Measurements from ENCODE around the gene FOXF2.

FOXF2 gene

DNA sequence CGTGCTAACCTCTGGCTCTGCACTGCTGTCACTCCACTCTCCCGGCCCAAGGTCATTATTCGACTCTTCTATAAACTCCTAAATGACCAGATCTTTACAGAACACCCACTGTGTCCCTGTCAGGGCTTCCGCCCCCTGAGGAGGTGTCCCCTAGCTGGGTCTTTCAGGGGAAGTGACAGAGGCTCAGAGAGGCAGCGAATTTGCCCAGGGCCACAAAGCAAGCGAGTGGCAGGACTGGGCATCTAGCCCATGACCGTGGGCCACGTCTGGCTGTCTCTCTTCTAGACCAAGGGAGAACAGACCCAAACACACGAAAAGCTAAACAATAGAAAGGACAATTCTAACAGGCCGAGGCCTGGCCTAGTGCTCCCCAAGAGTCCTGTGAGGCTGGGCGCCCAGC lies 27.4 kb downstream of the FOXF2 start:
- no peak for DNase-seq (ENCODE audit: low read depth)
- H3K4me3 ChIP-seq (ENCODE audit: control insufficient read depth, low read depth, low read length) = no peak overlapping the region
- no peak for TF ChIP-seq CTCF (IDR thresholded peaks at IDR 0.05; ENCODE audit: control insufficient read depth, insufficient read depth, low read depth, low read length, missing control alignments)

DNA sequence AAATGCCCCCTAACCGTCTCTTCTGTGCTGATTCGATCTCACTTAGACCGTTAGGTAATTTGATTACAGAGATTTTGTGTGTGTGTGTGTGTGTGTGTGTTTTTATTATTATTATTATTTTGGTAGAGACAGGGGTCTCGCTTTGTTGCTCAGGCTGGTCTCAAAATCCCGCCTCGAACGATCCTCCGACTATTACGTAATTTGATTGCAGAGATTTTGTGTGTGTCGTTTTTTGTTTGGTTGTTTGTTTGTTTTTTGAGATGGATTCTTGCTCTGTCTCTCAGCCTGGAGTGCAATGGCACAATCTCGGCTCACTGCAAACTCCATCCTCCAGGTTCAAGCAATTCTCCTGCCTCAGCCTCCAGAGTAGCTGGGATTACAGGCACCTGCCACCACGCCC lies 28.3 kb downstream of the FOXF2 start:
- H3K4me3 ChIP-seq (ENCODE audit: control insufficient read depth, low read depth, low read length) = no peak overlapping the region
- no peak for DNase-seq (ENCODE audit: low read depth)
- no peak for TF ChIP-seq CTCF (IDR thresholded peaks at IDR 0.05; ENCODE audit: control insufficient read depth, insufficient read depth, low read depth, low read length, missing control alignments)

GRCh38 chr6:1418471-1419191 lies 29.3 kb downstream of the FOXF2 start:
- no peak overlapping the region for H3K4me3 ChIP-seq (ENCODE audit: control insufficient read depth, low read depth, low read length)
- DNase-seq (ENCODE audit: low read depth) = no peak
- TF ChIP-seq CTCF (IDR thresholded peaks at IDR 0.05; ENCODE audit: control insufficient read depth, insufficient read depth, low read depth, low read length, missing control alignments) = no peak

- no peak for DNase-seq (ENCODE audit: low read depth)
- TF ChIP-seq CTCF (IDR thresholded peaks at IDR 0.05; ENCODE audit: control insufficient read depth, insufficient read depth, low read depth, low read length, missing control alignments) = no peak
- H3K4me3 ChIP-seq (ENCODE audit: control insufficient read depth, low read depth, low read length) = no peak overlapping the region
Measured at GRCh38 chr6:1420382-1420781, 31.0 kb downstream of the FOXF2 start.

DNA sequence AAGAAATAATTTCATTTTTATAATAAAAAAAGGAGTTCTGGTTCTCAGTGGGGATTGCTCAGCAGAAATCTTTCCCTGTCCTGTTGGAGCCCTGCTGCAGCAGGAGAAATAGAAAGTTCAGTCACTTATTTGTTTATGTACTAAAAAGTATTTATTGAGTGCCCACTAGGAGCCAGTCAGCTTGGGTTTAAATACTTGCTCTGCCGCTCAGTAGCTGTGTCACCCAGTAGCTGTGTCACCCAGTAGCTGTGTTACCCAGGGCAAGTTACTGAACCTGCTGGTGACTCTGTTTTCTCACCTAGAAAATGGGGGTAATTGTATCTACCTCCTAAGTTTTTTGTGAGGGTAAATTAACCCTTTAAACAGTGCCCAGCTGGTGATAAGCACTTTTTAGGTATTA lies 32.9 kb downstream of the FOXF2 start:
- DNase-seq (ENCODE audit: low read depth) = no peak
- no peak overlapping the region for H3K4me3 ChIP-seq (ENCODE audit: control insufficient read depth, low read depth, low read length)
- no peak for TF ChIP-seq CTCF (IDR thresholded peaks at IDR 0.05; ENCODE audit: control insufficient read depth, insufficient read depth, low read depth, low read length, missing control alignments)

- DNase-seq (ENCODE audit: low read depth) = no peak
- no peak for TF ChIP-seq CTCF (IDR thresholded peaks at IDR 0.05; ENCODE audit: control insufficient read depth, insufficient read depth, low read depth, low read length, missing control alignments)
Measured at GRCh38 chr6:1423578-1423977, 34.2 kb downstream of the FOXF2 start.

More at GRCh38 chr6:1423578-1423977, 34.2 kb downstream of the FOXF2 start:
- no peak overlapping the region for H3K4me3 ChIP-seq (ENCODE audit: control insufficient read depth, low read depth, low read length)
